NCI-H526 treated with DMSO at 0.1 percent for 48 hours (cell line): ENCODE results near the gene CELF1.

ENCODE experiments used
- DNase-seq: peaks from one replicate; lab custom pipeline; 2025; lab: John Stamatoyannopoulos, UW

Gene CELF1

GRCh38 chr11:47508240-47508957 is 44.5 kb downstream of the CELF1 start:
- no peak for DNase-seq

DNA sequence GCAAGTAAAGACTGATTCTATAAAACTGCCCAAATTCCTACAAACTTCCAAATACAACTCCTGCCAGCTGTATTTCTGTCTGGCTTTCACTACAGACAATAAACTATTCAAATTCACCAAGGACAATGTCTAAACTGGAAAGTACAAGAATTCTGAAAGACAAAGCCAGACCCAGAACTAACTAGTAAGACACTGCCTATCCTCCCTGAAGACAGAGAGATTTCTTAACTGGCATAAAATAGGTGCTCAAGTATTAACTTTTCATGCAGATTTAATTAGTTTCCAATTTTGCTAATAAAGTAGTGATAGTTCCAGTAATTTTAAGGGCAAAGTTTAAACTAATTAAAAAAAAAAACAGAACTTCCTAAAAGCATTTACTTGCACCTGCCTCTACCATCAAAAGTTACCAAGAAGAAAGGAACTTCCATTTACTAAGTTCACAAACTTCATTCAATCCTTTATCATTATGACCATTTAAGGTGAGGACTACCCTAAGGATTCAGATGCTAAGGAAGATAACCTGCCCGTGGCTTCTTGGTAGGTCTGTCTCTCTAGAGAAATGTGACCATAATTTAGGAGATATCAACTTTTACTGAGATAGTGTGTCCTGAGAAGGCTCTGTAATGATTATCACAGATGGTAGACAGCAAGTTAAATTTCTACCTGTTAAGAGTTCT is 45.2 kb downstream of the CELF1 start:
- no peak for DNase-seq

DNA sequence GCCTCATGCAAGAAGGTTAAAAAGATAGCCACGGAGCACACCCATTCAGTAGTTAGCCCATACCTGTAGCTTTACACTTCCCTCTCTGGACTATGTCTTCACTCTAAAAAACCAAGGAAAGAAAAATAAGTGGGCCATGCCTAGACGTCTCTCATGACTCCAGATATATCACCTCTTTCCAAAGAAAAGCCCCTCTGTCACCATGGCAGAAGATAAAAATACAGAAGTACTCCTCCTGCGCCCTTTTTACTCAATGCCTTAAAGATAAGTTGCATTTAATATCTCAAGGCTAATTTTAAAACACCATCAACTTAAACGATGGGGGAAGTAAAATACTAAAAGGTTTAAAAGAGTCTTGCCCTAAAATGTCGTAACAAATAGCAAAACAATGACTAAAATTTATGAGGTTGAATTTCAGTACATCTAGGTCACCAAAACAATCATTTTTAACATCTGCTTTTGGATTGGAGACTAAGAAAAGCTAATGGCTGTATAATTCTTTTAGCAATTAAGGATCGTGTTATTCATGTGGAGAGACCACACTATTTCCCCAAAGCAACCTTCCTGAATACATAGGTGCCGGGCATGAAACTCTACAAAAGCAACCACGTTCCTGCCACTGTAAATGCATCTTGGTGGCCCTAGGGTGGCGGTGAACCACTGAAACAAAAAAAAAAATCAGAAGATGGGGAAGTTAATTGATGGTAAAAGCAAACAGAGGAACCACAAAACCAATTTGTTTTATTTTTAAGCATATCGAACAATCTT is 46.0 kb downstream of the CELF1 start:
- no peak for DNase-seq

DNA sequence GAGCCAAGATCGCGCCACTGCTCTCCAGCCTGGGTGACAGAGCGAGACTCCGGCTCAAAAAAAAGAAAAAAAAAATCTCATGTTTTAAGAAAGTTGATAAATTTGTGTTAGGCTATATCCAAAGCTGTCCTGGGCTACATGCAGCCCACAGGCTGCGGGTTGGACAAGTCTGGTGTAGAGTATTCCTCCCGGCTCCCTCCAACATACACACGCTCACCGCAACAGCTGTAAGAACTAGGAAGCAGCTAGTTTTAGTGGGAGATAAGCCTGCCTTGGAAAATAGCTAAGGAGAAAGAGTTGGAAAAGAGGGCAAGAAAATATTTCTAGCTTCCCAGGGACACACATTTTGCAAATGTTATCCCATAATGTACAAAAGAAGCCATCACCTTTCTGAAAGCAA is 46.6 kb downstream of the CELF1 start:
- no peak for DNase-seq

- DNase-seq: no peak
Observed at GRCh38 chr11:47504910-47505309, 48.0 kb downstream of the CELF1 start.

DNA sequence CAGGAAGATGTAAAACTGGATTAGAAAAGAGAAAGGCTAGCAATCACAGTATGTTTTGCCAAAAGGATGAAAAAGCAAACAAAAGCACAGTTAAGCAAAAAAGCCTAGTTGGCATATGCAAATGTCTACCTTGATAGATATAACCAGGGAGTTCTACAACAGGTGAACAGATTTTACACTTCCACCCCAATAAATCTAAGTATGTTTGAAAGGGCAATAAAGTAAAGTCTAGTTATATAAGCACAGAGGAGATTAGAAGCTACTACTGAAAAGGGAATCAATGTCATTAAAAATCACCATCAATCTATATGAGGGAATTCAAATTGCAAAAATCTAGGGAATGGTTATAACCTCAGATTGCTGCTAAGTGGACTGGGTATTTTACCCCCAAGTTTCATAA is 49.7 kb downstream of the CELF1 start:
- DNase-seq: no peak

- no peak for DNase-seq
Observed at GRCh38 chr11:47502767-47503166, 50.2 kb downstream of the CELF1 start.

DNA sequence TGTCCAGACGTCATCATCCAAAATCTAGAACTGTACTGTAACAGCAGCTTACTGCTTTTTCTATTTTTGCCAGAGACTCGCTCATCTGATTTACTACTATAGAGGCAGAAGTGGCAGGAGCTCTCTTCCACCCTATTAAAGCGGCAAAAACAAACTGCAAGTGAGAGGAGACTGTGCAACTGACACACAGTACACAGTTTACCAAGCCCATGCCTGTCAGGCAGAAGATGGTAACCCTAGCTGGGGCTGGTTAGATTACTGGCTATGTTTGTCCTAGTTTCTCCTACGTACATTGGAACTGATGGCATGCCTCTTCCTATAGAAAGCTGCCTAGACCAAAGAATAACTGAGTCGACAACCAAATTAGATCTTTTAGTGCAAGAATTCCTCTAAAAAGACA is 51.8 kb downstream of the CELF1 start:
- DNase-seq: no peak

DNA sequence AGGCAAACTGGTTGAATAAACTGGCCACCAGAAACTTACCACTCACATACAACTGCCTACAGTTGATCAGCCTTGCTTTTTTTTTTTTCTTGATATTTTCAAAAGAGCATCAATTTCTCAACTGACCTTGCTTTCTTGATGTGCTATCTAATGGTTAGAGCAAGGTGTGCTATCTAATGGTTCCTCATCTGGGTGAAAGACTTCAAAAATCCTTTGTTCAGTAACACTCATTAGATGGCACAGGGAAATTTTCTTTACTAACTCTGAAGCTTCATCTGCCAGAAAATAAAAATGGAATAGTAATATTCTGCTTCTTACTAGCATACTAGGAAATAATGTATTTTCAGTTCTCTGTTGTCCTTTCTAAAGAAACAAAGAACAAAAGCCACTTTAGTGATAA is 52.8 kb downstream of the CELF1 start:
- no peak for DNase-seq

GRCh38 chr11:47499614-47500013 is 53.3 kb downstream of the CELF1 start:
- DNase-seq: no peak

- DNase-seq: no peak
Observed at GRCh38 chr11:47499161-47499560, 53.8 kb downstream of the CELF1 start.

DNA sequence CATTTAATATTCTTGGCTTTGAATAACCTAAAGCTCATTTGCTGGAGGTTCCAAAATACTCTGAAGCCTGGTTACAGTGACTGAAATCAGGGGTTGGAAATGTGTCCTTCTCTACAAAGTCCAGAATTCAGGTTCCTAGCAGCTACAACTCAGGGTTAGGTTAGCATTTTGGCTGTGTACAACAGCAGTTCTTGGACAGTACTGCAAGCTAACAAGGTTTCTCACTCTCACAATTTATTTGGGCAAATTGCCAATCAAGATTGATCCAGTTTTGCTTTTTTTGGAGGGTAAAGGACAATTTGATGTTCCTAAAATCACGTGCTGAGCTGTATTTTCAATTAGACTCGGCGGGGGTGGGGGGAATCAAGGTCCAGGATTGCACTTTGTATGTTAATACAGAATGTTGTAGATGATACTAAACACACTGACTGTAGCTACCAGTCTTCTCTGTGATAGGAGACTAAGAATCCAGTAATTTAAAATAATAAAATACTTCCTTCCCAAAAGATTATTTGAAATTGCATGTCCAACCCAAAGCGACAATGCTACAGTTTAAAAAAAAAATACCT is 54.3 kb downstream of the CELF1 start:
- DNase-seq: no peak

- no peak for DNase-seq
Observed at GRCh38 chr11:47498149-47498548, 54.8 kb downstream of the CELF1 start.

DNA sequence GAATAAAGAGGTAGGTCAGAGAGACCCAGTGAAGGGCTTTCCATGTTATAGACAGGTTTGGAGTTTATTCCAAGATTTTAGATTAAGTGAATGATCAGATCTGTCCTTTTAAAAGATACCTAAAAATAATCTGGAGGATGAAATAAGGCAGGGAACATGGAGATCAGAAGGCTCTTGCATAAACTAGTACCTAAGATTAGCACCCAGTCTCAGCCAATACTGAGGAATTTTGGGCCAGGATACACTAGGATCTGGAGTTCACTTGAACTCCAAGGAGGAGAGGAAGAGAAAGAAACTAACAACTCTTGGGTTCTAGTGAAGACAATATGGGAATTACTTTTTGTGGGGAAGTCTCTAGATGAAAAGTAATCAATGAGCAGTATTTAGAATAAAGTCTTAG is 56.1 kb downstream of the CELF1 start:
- DNase-seq: no peak

DNA sequence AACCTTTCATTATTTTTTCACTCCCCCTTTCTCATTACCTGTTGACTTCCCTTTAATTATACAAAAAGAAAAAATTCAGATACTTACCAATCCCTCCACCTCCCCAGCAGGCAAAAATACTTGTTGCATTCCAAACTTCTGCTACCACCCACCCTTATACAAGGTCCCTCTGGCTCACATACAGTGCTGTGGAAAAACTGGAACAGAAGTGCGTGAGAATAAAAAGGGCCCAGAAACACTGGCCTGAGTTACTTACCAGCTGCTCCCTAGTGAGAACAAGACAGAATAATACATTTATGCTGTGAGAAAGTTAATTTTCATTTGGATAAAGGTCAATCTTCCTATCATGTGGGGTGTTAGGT is 57.1 kb downstream of the CELF1 start:
- DNase-seq: no peak

DNA sequence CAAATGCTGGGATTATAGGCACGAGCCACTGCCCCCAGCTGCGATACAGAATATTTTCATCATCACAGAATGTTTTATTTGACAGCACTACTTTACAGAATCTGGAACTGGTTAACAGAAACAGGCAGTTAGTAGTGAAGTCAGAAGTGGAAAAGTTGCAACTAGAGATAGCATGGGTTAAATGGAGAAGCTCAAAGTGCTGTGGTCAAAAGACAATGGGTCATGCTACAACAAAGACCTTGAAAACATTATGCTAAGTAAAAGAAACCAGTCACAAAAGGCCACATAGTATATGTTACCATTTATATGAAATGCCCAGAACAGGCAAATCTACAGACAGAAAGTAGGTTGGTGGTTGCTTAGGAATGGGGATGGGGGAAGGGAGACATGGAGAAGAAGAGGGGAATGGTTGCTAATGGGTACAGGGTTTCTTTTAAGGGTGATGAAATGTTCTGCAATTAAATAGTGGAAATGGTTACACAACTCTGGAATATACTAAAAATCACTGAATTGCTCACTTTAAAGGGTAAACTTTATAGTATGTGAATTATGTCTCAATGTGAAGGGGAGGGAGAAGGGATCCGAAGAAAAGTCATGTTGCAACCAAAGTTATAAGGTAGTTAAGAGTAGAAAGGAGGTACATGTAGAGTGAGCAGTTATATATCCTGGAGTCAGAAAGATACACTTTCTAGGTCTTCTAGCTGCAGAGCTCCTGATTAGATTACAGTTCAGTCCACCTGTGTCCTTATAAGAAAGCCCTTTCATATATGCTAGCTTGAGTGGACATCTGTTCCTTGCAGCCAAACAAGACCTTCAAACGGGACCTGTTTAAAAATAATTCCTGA is 57.7 kb downstream of the CELF1 start:
- no peak for DNase-seq

- no peak for DNase-seq
Observed at GRCh38 chr11:47489395-47489755, 63.6 kb downstream of the CELF1 start.

GRCh38 chr11:47488674-47489394 is 64.1 kb downstream of the CELF1 start:
- no peak for DNase-seq

- no peak for DNase-seq
Observed at GRCh38 chr11:47488111-47488510, 64.8 kb downstream of the CELF1 start.

GRCh38 chr11:47487421-47487820 is 65.5 kb downstream of the CELF1 start:
- no peak for DNase-seq

DNA sequence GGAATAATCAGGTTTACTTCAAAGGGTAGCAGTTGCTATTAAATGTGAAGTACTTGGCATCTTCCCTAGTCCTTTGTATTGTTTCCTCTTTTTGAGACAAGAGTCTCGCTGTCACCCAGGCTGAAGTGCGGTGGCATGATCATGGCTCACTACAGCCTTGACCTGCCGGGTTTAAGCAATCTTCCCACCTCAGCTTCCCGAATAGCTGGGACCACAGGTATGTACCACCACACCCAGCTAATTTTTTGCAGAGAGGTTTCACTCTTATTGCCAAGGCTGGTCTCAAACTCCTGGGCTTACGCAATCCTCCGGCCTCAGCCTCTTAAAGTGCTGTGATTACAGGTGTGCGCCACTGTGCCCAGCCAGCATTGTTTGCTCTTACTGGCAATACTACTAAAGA is 67.8 kb downstream of the CELF1 start:
- no peak for DNase-seq
